GM12864 (cell line): ENCODE data around the gene ARHGEF3.

Source experiments
- DNase-seq: peaks from one replicate; pipeline ENCODE4 v3.0.0-alpha.2; 2011; ENCODE audit warnings: low read depth
- H3K4me3 ChIP-seq: 2 replicates; pipeline ENCODE4 v1.5.1; 2011; ENCODE audit warnings: mild to moderate bottlenecking, low read depth, low read length, control low read depth
- TF ChIP-seq, protein P1 (sequence below): IDR thresholded peaks from 2 replicates; pipeline ENCODE4 v1.5.1; 2011; ENCODE audit warnings: low read depth, mild to moderate bottlenecking, moderate library complexity, low read length, control low read depth, inconsistent platforms; ENCODE audit errors: missing control alignments

The ARHGEF3 gene

DNA sequence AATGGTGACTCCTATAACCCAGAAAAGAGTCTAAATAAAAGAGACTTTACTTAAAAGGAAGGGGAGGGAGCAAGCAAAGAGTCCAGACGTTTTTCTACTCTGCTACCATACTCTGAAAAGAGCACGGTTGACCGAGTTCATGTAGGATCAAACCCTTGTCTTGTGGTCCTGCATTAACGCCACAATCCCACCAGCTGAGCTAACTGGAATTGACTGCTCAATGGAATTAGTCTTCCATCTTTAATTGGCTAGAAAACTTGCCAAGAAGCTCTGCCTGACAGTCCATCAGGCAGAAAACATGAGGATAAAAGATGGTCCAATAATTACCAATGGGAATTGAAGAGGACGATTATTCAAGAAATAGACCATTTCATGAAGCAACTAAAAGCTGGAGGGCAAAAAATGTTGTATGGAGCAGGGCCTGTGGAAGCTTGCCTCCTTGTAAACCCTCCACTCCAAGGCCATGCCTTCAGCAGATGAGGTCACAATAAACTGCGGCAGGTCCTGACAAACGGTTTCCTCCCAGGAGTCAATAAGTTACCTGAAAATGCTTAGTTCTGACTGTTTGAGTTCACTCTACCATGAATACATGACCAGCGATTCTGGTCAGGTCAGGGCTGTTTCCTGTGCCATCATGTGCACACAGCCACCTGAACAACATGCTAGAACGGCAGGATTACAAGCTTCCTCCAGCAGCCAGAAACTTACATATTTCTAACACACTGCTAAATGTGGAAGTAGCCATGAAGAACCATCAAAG, 35.6 kb upstream of the ARHGEF3 start:
- DNase-seq: no peak
- no peak overlapping the region for H3K4me3 ChIP-seq
- TF ChIP-seq, protein P1, sequence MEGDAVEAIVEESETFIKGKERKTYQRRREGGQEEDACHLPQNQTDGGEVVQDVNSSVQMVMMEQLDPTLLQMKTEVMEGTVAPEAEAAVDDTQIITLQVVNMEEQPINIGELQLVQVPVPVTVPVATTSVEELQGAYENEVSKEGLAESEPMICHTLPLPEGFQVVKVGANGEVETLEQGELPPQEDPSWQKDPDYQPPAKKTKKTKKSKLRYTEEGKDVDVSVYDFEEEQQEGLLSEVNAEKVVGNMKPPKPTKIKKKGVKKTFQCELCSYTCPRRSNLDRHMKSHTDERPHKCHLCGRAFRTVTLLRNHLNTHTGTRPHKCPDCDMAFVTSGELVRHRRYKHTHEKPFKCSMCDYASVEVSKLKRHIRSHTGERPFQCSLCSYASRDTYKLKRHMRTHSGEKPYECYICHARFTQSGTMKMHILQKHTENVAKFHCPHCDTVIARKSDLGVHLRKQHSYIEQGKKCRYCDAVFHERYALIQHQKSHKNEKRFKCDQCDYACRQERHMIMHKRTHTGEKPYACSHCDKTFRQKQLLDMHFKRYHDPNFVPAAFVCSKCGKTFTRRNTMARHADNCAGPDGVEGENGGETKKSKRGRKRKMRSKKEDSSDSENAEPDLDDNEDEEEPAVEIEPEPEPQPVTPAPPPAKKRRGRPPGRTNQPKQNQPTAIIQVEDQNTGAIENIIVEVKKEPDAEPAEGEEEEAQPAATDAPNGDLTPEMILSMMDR: no peak

DNA sequence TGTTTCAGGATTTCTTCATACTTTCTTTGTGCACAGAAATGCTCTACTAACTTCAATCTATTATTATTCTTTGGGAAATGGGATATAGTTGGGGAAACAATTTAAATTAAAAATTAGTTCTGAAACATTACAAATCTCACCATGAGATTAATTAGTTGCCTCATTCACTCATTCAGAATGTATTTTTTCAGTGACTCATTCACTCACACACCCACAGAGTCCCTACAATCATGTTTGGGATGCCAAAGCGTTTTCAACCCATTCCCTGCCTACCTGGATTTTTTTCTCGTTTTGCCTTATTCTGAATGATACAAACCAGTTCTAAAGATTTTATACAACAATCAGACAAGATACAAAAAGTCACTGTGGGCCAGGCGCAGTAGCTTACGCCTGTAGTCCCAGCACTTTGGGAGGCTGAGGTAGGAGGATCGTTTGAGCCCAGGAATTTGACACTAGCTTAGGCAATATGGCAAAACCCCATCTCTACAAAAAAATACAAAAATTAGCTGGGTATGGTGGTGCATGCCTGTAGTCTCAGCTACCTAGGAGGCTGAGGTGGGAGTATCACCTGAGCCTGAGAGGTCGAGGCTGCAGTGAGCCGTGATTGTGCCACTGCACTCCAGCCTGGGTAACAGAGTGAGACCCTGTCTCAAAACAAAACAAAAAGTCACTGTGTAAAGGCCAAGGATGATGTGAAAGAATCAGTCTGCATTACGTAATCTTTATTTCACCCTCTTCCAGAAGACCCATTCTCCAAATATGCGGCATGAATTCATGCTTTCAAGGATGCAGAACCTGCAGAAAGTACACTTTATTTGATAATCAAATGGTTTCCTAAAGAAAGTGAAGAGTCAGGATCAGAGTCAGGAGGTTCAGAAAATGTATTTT, 34.8 kb upstream of the ARHGEF3 start:
- no peak for DNase-seq
- TF ChIP-seq, protein P1: no peak
- H3K4me3 ChIP-seq: no peak overlapping the region

DNA sequence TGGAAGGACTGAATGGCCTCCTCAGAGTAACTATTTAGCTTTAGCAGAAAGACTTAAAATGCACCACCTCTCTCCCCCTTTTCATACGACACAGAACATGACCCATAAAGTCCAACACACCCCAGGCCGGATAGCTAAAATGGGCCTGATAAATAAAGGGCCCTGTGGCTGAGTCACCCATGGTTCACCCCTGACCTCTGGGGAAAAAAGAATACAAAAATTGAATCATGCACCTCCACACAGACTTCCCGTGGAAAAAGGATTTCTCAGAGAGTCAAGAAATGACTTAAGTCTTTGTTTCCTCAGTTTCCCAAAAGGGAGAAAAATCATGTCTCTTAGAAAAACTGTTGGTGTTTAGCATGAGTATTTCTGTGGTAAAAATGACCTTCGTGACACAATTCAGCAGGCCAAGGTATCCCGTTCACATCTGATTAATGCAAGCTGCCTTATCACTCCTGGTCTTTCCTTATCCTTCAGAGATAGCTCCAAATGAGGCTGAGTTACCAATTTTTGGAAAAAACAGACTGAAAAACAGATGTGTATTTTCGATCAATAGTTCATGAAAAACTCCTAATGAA, 34.0 kb upstream of the ARHGEF3 start:
- DNase-seq: no peak
- H3K4me3 ChIP-seq: no peak overlapping the region
- TF ChIP-seq, protein P1: no peak

DNA sequence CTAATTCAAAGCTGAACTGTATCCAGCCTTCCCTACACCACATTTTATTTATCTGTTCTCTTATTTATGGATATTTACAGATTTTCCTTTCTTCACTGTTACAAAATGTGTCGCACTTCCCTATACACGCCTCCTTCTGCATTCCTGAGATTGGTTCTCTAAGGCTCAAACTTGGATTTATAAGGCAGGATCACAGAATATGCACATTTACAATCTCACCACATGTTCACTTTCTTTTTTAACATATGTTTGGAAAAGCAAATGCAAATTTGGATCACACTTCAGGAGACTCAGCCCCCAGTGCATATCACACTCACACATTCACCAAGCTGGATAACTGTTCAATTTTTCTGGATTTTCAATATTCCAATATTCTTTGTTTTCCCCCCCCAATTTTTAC, 31.8 kb upstream of the ARHGEF3 start:
- TF ChIP-seq, protein P1: no peak
- no peak overlapping the region for H3K4me3 ChIP-seq
- no peak for DNase-seq

DNA sequence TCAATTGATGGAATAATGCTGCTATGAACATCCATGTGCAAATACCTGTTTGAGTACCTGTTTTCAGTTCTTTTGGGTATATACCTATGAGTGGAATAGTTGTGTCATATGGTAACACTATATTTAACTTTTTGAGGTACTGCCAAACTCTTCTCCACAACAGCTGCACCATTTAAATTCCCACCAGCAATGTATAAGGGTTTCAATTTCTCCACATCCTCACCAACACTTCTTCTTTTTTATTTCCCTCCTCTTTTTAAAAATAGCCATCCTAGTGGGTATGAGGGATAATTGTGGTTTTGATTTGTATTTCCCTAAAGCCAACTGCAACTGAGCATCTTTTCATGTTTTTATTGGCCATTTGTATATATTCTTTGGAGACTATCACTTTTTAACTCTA, 31.3 kb upstream of the ARHGEF3 start:
- TF ChIP-seq, protein P1: no peak
- H3K4me3 ChIP-seq: no peak overlapping the region
- DNase-seq: no peak

DNA sequence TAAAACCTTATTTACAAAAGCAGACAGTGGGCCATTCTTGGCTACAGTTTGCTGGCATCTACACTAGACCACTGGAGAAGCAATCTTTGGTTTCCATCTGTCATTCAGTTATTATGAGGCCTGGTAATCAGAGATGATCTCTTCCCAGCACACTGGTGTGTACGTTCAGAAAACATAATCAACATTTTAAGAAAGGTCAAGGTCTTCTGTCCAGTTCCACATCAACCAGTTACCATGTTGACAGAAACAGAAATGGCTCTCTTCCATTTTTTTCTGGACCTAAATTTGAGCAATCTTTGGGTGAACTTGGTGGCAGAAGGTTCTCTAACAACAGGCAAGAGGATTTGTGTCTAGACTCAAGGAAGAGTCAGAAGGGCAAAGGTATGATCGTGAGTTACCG, 29.8 kb upstream of the ARHGEF3 start:
- no peak for DNase-seq
- no peak overlapping the region for H3K4me3 ChIP-seq
- TF ChIP-seq, protein P1: no peak
